Kidney (tissue), 14 donors: Measurements from ENCODE around the gene CA6. TPM values are rescaled to one million over a fixed set of nuclear protein-coding genes. Genes with fewer than 3 reads are reported as not detected.
"Not testable (repeated sequence)": the region's sequence is repeated elsewhere in the genome, so short reads cannot be mapped to it uniquely, and the experiment has no call there.

Source experiments
- DNase-seq, 5 donors: peaks; one replicate each; pipeline ENCODE4 v3.0.0-alpha.2; 2013 to 2020
- FAIRE-seq: peaks from 2 replicates; lab custom pipeline; 2012; peaks lifted over from hg19 to GRCh38; lab: Jason Lieb, UNC
- H3K27ac ChIP-seq, 2 donors: one replicate each; pipeline ENCODE4 v1.7.0; 2013; ENCODE audit warnings: low read depth in 2 of 2, low read length in 2 of 2, inconsistent platforms in 1 of 2
- H3K27me3 ChIP-seq: one replicate; pipeline ENCODE4 v1.7.1; 2013; ENCODE audit warnings: low read length, inconsistent platforms; ENCODE audit not compliant: control insufficient read depth, insufficient read depth
- H3K36me3 ChIP-seq, 3 donors: one replicate each; pipeline versions ENCODE4 v1.7.0 to v1.7.1; 2013; ENCODE audit warnings: low read length in 3 of 3, control low read depth in 1 of 3, inconsistent platforms in 1 of 3; ENCODE audit not compliant: insufficient read depth in 3 of 3, control insufficient read depth in 2 of 3
- H3K4me1 ChIP-seq, 3 donors: one replicate each; pipeline versions ENCODE4 v1.7.0 to v1.7.1; 2013; ENCODE audit warnings: low read length in 3 of 3, inconsistent platforms in 1 of 3, low read depth in 1 of 3; ENCODE audit not compliant: control insufficient read depth in 2 of 3, insufficient read depth in 2 of 3
- H3K4me3 ChIP-seq, 3 donors: one replicate each; pipeline versions ENCODE4 v1.7.0 to v1.8.1; 2013; ENCODE audit warnings: low read length in 3 of 3, control low read depth in 1 of 3, inconsistent platforms in 1 of 3
- H3K9ac ChIP-seq, 3 donors: one replicate each; pipeline versions ENCODE4 v1.7.0 to v1.7.1; 2013; ENCODE audit warnings: low read length in 3 of 3, control low read depth in 1 of 3, inconsistent platforms in 1 of 3
- H3K9me3 ChIP-seq, 3 donors: one replicate each; pipeline versions ENCODE4 v1.7.0 to v1.7.1; 2013; ENCODE audit warnings: low read length in 3 of 3, control low read depth in 1 of 3, inconsistent platforms in 1 of 3; ENCODE audit not compliant: control insufficient read depth in 2 of 3, insufficient read depth in 1 of 3
- intact Hi-C: fragments of 100-400 bp; cut with DNase I; formaldehyde crosslinking; loops from one replicate; pipeline ENCODE4 v1.11.1; 2022
- polyA plus RNA-seq: library from polyadenylated mRNA; stranded (reverse); fragments of 350-450 nt; fragmentation: Illumina TruSeq; extraction: RNeasy Lipid Tissue Mini Kit (QIAGEN cat#74804); gene quantifications from one replicate; pipeline ENCODE4 v1.2.3, GENCODE V29; 2014; ENCODE audit warnings: low read depth, low replicate concordance; ENCODE audit not compliant: insufficient read depth
- total RNA-seq: library from RNA; stranded (reverse); fragmentation: NEBNext Ultra II Directional; extraction: Animal tissue kit (Norgen Biotek cat#: 25700); gene quantifications from one replicate; pipeline ENCODE4 v1.2.1, GENCODE V29; 2021
- TF ChIP-seq, protein P1 (sequence below): IDR thresholded peaks from 3 replicates; pipeline ENCODE4 v1.5.1; 2012; ENCODE audit warnings: mild to moderate bottlenecking, moderate library complexity, borderline replicate concordance; ENCODE audit not compliant: insufficient read depth; ENCODE audit errors: extremely low read depth
- donor health status: control.
- donor health status: control.
- donor health status: control.
- donor health status: control.
- donor health status: control.
- donor health status: DM: yes; HTN: yes; CAD: no.
- donor health status: Normal renal cell carcinoma (clear cell type).

Gene CA6
- total and polyA plus RNA-seq, 2 donors from 2014 or later: not detected

- no peak overlapping the region for H3K9ac ChIP-seq
- intact Hi-C loops: no loop called here
- DNase-seq (no peak), FAIRE-seq (no peak)
- no peaks in the 10 kb centered on the region for H3K9me3 ChIP-seq
- H3K27ac ChIP-seq: no peak overlapping the region
- no peak overlapping the region for H3K4me3 ChIP-seq
- no peaks in the 10 kb centered on the region for H3K27me3 ChIP-seq
- TF ChIP-seq, protein P1, sequence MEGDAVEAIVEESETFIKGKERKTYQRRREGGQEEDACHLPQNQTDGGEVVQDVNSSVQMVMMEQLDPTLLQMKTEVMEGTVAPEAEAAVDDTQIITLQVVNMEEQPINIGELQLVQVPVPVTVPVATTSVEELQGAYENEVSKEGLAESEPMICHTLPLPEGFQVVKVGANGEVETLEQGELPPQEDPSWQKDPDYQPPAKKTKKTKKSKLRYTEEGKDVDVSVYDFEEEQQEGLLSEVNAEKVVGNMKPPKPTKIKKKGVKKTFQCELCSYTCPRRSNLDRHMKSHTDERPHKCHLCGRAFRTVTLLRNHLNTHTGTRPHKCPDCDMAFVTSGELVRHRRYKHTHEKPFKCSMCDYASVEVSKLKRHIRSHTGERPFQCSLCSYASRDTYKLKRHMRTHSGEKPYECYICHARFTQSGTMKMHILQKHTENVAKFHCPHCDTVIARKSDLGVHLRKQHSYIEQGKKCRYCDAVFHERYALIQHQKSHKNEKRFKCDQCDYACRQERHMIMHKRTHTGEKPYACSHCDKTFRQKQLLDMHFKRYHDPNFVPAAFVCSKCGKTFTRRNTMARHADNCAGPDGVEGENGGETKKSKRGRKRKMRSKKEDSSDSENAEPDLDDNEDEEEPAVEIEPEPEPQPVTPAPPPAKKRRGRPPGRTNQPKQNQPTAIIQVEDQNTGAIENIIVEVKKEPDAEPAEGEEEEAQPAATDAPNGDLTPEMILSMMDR: no peak
- no peaks in the 10 kb centered on the region for H3K36me3 ChIP-seq
- no peaks in the 10 kb centered on the region for H3K4me1 ChIP-seq
Measured at GRCh38 chr1:9019896-9020295, 74.2 kb downstream of the CA6 start.

- intact Hi-C loops: no loop called here
- Histone ChIP-seq H3K4me3 (no peak overlapping the region), H3K9ac (no peak overlapping the region), H3K27me3 (no peaks in the 10 kb centered on the region), H3K4me1 (no peaks in the 10 kb centered on the region), H3K9me3 (no peaks in the 10 kb centered on the region), H3K36me3 (no peaks in the 10 kb centered on the region), H3K27ac (no peak overlapping the region)
- DNase-seq (no peak), FAIRE-seq (no peak)
- TF ChIP-seq, protein P1: no peak
Measured at GRCh38 chr1:9020305-9020704, 74.6 kb downstream of the CA6 start.

DNA sequence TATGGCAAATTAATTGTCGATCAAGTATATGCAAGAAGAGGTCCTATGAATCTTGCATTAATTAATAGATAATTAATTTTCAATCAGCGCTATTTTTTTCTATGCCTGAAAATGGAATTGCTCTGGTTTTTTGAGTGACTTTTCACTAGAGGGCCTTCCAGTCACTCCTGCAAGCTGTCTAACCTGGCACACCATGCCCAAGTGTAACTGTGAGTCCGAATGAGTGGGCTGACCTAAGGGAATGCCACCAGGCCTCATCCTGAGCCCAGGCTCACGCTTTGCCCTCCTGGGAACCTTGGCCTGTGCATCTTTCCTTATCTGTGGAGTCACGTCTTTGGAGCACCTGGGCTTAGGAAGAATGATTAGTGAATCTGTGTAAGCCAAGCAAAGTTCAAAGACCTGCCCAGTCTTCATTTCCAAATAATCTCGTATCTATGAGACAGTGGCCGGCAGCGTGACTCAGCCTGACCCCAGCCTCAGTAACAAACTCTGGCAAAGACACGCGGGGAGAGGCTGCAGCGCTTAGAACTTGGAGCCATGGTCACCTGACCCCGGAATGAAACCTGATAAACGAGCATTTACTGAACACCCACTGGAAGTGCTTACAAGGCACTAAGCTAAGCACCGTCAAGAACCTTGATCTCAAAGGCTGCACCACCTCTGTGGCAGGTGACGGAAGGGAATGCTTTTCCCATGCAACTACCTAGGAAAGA, 76.5 kb downstream of the CA6 start:
- H3K4me3 ChIP-seq, DNase-seq, H3K4me1 ChIP-seq, intact Hi-C loops, H3K36me3 ChIP-seq, H3K9ac ChIP-seq, FAIRE-seq, H3K9me3 ChIP-seq, H3K27ac ChIP-seq, H3K27me3 ChIP-seq: not testable (repeated sequence)

- Histone ChIP-seq H3K36me3 (no peaks in the 10 kb centered on the region), H3K9ac (no peak overlapping the region), H3K4me3 (no peak overlapping the region), H3K9me3 (no peaks in the 10 kb centered on the region), H3K27me3 (no peaks in the 10 kb centered on the region), H3K27ac (no peak overlapping the region), H3K4me1 (no peaks in the 10 kb centered on the region)
- intact Hi-C loops: no loop called here
- TF ChIP-seq, protein P1: no peak
- DNase-seq: no peak
- no peak for FAIRE-seq
Measured at GRCh38 chr1:9022773-9023172, 77.1 kb downstream of the CA6 start.

Other genes starting within 250 kb of the CA6 start
- 176 TPM for gene RERE, start 128.2 kb upstream of the CA6 start, total RNA-seq
- gene RERE, start 128.2 kb upstream of the CA6 start, polyA plus RNA-seq: 37.2 TPM
- 1,164 TPM for gene ENO1, start 67.2 kb upstream of the CA6 start, total RNA-seq
- 1,321 TPM for gene ENO1, start 67.2 kb upstream of the CA6 start, polyA plus RNA-seq
- gene SLC2A7, start 80.6 kb downstream of the CA6 start, total RNA-seq: not detected
- gene SLC2A7, start 80.6 kb downstream of the CA6 start, polyA plus RNA-seq: not detected
- 6.4 TPM for gene SLC2A5, start 123.8 kb downstream of the CA6 start, total RNA-seq
- 9.0 TPM for gene SLC2A5, start 123.8 kb downstream of the CA6 start, polyA plus RNA-seq
- 9.1 TPM for gene GPR157, start 183.2 kb downstream of the CA6 start, total RNA-seq
- 3.2 TPM for gene GPR157, start 183.2 kb downstream of the CA6 start, polyA plus RNA-seq